ENCODE results near the gene KCNMA1. TPM values are rescaled to one million over a fixed set of nuclear protein-coding genes. Genes with fewer than 3 reads are reported as not detected.

The KCNMA1 gene
- polyA plus RNA-seq, 1 experiment, result 21.4 TPM

DNA sequence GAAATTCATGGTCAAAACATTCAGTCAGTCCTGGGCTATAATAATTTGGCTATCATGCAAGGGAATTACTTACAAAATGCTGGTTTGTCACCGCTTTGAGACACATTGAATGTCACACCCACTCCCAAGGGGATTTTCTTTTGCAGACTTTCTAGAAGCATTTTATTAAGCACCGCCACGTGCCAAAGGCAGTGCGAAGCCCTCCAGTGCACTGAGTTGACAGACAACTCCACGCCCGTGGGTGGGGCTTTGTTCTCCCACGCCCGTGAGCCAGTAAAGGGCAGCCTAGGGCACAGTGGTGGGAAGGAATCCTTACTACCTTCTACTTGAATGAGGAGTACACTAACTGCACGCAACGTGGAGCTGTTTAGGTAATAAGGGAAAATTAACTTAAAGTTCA, 515.8 kb downstream of the KCNMA1 start:
- ChIA-PET CTCF (no interaction called here), POLR2A (no interaction called here)
- Histone ChIP-seq H3K36me3 (ENCODE audit: control insufficient read depth, insufficient read depth, low read length) (no peaks in the 10 kb centered on the region), H3K4me3 (ENCODE audit: low read depth, low read length) (no peak overlapping the region), H3K27me3 (ENCODE audit: control insufficient read depth, insufficient read depth, low read length) (no peaks in the 10 kb centered on the region)
- DNase-seq (ENCODE audit: low read depth), result no peak
- TF ChIP-seq, protein P1, sequence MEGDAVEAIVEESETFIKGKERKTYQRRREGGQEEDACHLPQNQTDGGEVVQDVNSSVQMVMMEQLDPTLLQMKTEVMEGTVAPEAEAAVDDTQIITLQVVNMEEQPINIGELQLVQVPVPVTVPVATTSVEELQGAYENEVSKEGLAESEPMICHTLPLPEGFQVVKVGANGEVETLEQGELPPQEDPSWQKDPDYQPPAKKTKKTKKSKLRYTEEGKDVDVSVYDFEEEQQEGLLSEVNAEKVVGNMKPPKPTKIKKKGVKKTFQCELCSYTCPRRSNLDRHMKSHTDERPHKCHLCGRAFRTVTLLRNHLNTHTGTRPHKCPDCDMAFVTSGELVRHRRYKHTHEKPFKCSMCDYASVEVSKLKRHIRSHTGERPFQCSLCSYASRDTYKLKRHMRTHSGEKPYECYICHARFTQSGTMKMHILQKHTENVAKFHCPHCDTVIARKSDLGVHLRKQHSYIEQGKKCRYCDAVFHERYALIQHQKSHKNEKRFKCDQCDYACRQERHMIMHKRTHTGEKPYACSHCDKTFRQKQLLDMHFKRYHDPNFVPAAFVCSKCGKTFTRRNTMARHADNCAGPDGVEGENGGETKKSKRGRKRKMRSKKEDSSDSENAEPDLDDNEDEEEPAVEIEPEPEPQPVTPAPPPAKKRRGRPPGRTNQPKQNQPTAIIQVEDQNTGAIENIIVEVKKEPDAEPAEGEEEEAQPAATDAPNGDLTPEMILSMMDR (IDR thresholded peaks at IDR 0.05; ENCODE audit: insufficient read depth, low read depth, low read length), result no peak

GRCh38 chr10:77120666-77121376, 516.8 kb downstream of the KCNMA1 start:
- Histone ChIP-seq H3K4me3 (ENCODE audit: low read depth, low read length) (no peak overlapping the region), H3K27me3 (ENCODE audit: control insufficient read depth, insufficient read depth, low read length) (no peaks in the 10 kb centered on the region), H3K36me3 (ENCODE audit: control insufficient read depth, insufficient read depth, low read length) (no peaks in the 10 kb centered on the region)
- ChIA-PET POLR2A (no interaction called here), CTCF (interaction anchor here (1.0 to 1.4 kb wide), 2 partner anchors 8 to 14 kb away, joined by 4 read pairs; no protein-coding TSS in a partner anchor)
- TF ChIP-seq, protein P1 (IDR thresholded peaks at IDR 0.05; ENCODE audit: insufficient read depth, low read depth, low read length), result no peak
- DNase-seq (ENCODE audit: low read depth), result no peak

DNA sequence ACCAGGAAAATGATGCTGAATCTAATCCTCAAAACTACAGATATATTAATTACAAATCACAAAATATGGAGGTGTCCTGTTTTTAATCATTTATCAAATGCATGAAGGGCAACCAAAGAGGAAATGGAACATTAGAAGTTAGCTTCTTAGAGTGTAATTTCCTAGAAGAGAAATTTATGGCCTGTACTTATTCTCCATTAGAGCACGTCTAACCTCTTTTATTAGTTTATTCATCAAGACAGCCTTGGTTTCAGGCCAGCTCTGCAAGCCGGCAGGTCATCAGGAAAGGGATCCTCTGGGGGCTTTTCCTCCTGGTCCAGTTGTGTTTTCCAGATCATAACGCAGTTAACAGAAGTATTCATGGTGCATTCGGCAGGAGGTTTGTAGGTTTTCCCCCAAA, 517.6 kb downstream of the KCNMA1 start:
- no peaks in the 10 kb centered on the region for H3K27me3 ChIP-seq (ENCODE audit: control insufficient read depth, insufficient read depth, low read length)
- DNase-seq (ENCODE audit: low read depth), result no peak
- POLR2A ChIA-PET, result no interaction called here
- CTCF ChIA-PET, result interaction anchor here (1.4 to 1.5 kb wide), 2 partner anchors 9 to 13 kb away, joined by 4 to 5 read pairs; no protein-coding TSS in a partner anchor
- TF ChIP-seq, protein P1 (IDR thresholded peaks at IDR 0.05; ENCODE audit: insufficient read depth, low read depth, low read length), result no peak
- H3K4me3 ChIP-seq (ENCODE audit: low read depth, low read length), result no peak overlapping the region
- no peaks in the 10 kb centered on the region for H3K36me3 ChIP-seq (ENCODE audit: control insufficient read depth, insufficient read depth, low read length)

DNA sequence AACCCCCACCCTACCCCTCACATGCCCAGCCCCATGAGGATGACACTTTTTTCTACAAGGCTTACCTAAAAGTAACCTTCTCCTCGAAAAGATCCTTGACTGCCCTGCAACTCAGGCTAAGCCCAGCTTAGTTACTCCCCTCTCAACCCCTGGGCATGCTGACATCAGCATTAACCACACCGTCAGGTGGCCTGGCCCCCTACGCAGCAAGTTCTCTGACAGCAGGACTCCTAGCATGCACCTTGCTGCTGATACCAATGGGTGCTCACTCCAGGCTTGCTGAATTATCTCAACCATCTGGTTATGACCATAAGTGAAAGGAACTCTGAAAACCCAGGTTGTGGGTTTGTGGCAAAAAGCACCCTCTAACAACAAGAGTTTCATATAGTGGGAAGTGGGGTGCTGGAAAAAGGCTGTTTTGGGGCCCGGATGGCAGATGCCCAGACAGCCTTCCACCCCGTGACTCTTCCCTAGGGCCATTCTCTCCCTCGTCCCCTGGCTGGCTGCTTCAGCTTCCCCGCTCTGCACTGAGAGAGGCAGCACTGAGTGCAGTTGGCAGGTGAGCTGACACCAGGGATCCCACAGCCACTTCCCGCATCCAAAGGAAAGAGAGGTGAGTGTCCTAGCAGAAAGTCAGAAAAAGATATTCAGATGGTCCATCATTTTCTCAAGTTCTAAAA, 518.9 kb downstream of the KCNMA1 start:
- Histone ChIP-seq H3K36me3 (ENCODE audit: control insufficient read depth, insufficient read depth, low read length) (no peaks in the 10 kb centered on the region), H3K27me3 (ENCODE audit: control insufficient read depth, insufficient read depth, low read length) (no peaks in the 10 kb centered on the region), H3K4me3 (ENCODE audit: low read depth, low read length) (no peak overlapping the region)
- POLR2A ChIA-PET, result no interaction called here
- no peak for DNase-seq (ENCODE audit: low read depth)
- CTCF ChIA-PET, result interaction anchor here (1.5 kb wide), 1 partner anchor 8 kb away, joined by 5 read pairs; no protein-coding TSS in a partner anchor
- TF ChIP-seq, protein P1 (IDR thresholded peaks at IDR 0.05; ENCODE audit: insufficient read depth, low read depth, low read length), result no peak

DNA sequence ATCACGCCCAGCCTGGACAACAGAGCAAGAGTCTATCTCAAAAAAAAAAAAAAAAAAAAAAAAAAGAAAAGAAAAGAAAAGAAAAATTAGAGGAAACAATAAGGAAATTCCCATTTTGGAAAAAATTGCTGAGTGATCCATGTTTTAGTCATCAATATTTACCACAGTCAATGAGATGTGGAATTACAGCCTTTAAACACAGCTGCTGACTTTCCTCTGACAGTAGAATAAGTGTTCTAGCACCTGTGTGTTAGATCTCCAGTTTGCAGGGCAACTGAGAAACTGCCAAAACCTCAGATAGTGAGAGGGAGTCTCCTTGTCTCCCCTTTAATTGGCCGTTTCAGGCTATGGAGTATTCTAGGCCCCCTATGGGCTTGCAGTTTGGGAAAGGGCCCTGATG, 520.1 kb downstream of the KCNMA1 start:
- H3K36me3 ChIP-seq (ENCODE audit: control insufficient read depth, insufficient read depth, low read length), result no peaks in the 10 kb centered on the region
- no peaks in the 10 kb centered on the region for H3K27me3 ChIP-seq (ENCODE audit: control insufficient read depth, insufficient read depth, low read length)
- TF ChIP-seq, protein P1 (IDR thresholded peaks at IDR 0.05; ENCODE audit: insufficient read depth, low read depth, low read length), result no peak
- DNase-seq (ENCODE audit: low read depth), result no peak
- ChIA-PET POLR2A (no interaction called here), CTCF (no interaction called here)
- no peak overlapping the region for H3K4me3 ChIP-seq (ENCODE audit: low read depth, low read length)
